Esophagus muscularis mucosa (tissue), 4 donors: ENCODE results near the gene OR8B3. TPM values are rescaled to one million over a fixed set of nuclear protein-coding genes. Genes with fewer than 3 reads are reported as not detected.
A peak's percentile ranks its signal among the peaks of the same experiment; 100 is the strongest.

Experiments used
- DNase-seq: peaks from one replicate; pipeline ENCODE4 v3.0.0-alpha.2; 2017; ENCODE audit errors: extremely low spot score
- H3K27ac ChIP-seq, 4 donors: fragments of 200-600 bp; sonication (generic); replicated peaks in 1 of 4; 1 replicate in 3 of 4; 2 replicates in 1 of 4; pipeline ENCODE4 v1.5.1; 2016 to 2019; ENCODE audit warnings: mild to moderate bottlenecking in 1 of 4
- H3K27me3 ChIP-seq, 4 donors: fragments of 200-600 bp; sonication (generic); one replicate each; pipeline versions ENCODE4 v1.5.1 to v1.6.0; 2016 to 2019
- H3K36me3 ChIP-seq, 4 donors: fragments of 200-600 bp; sonication (generic); one replicate each; pipeline ENCODE4 v1.5.1; 2016 to 2019
- H3K4me1 ChIP-seq, 4 donors: fragments of 200-600 bp; sonication (generic); one replicate each; pipeline ENCODE4 v1.5.1; 2016 to 2019
- H3K4me3 ChIP-seq, 4 donors: fragments of 200-600 bp; sonication (generic); 1 replicate in 2 of 4; 2 replicates in 2 of 4; pipeline ENCODE4 v1.5.1; 2016 to 2019; ENCODE audit warnings: mild to moderate bottlenecking in 4 of 4, moderate library complexity in 1 of 4
- H3K9me3 ChIP-seq, 4 donors: fragments of 200-600 bp; sonication (generic); 1 replicate in 3 of 4; 2 replicates in 1 of 4; pipeline ENCODE4 v1.5.1; 2016 to 2019
- EP300 ChIP-seq: sonication (generic); formaldehyde crosslinking; IDR thresholded peaks from one replicate; pipeline ENCODE4 v1.6.1; 2017; ENCODE audit warnings: antibody characterized with exemption
- POLR2A ChIP-seq: fragments of 450-650 bp; IDR thresholded peaks from one replicate; pipeline ENCODE4 v1.6.1; 2017; ENCODE audit warnings: antibody characterized with exemption, moderate library complexity, mild to moderate bottlenecking, low read depth
- POLR2AphosphoS5 ChIP-seq, 2 donors: sonication (generic); formaldehyde crosslinking; IDR thresholded peaks; one replicate each; pipeline ENCODE4 v1.6.1; 2017; ENCODE audit warnings: antibody characterized with exemption in 2 of 2
- WGBS: methylation state at CpG from one replicate; pipeline ENCODE4 v1.1.5; 2018; 5-methylcytosine and 5-hydroxymethylcytosine counted together
- intact Hi-C: fragments of 100-400 bp; cut with DNase I; formaldehyde crosslinking; loops from one replicate; pipeline ENCODE4 v1.15.1; 2023
- total RNA-seq, 4 donors: library from RNA; depleted of rRNA; stranded (reverse); fragments of >200 nt; gene quantifications; one replicate each; pipeline versions ENCODE4 v1.1.0 to v1.2.1, GENCODE V29; 2016
- TF ChIP-seq, protein P1 (sequence below), 3 experiments: fragments of 200-600 bp in 2 of 3; fragments of 450-650 bp in 1 of 3; sonication (generic) in 2 of 3; IDR thresholded peaks; one replicate each; pipeline ENCODE4 v1.5.1; 2017 to 2019; ENCODE audit warnings: antibody characterized with exemption in 3 of 3, mild to moderate bottlenecking in 2 of 3, moderate library complexity in 1 of 3

The OR8B3 gene
- total RNA-seq, 4 donors from 2014 or later: not detected

DNA sequence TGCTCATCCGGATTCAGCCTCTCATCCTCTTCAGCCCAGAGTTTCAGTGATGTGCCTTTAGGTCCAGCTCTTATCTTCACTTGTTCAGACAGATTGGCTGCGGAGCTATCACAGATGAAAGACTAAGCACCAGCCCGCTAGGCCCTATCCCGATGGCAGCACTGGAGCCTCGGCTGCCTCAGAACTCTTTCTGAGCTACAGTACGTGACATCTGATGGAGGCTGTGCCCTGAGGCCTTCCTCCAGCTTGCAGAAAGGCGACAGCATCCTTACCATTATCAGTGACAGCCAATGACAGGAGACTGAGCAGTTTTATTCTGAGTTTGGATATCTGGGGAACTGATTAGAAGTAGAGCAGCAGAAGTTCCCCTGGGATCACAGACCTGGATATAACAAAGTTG lies 42.7 kb upstream of the OR8B3 start:
- 85% methylated on average over 6 of the region's 7 CpGs for WGBS
- peaks cover 0 to 7% (median 0%) of the 10 kb centered on the region in 4 donors for H3K9me3 ChIP-seq
- intact Hi-C loops: no loop called here
- H3K27ac ChIP-seq: no peak overlapping the region
- no peak for DNase-seq
- no peaks in the 10 kb centered on the region for H3K36me3 ChIP-seq
- no peaks in the 10 kb centered on the region for H3K4me1 ChIP-seq
- no peak overlapping the region for H3K4me3 ChIP-seq
- H3K27me3 ChIP-seq: peaks cover 0 to 13% (median 0%) of the 10 kb centered on the region in 4 donors
- TF ChIP-seq, protein P1, sequence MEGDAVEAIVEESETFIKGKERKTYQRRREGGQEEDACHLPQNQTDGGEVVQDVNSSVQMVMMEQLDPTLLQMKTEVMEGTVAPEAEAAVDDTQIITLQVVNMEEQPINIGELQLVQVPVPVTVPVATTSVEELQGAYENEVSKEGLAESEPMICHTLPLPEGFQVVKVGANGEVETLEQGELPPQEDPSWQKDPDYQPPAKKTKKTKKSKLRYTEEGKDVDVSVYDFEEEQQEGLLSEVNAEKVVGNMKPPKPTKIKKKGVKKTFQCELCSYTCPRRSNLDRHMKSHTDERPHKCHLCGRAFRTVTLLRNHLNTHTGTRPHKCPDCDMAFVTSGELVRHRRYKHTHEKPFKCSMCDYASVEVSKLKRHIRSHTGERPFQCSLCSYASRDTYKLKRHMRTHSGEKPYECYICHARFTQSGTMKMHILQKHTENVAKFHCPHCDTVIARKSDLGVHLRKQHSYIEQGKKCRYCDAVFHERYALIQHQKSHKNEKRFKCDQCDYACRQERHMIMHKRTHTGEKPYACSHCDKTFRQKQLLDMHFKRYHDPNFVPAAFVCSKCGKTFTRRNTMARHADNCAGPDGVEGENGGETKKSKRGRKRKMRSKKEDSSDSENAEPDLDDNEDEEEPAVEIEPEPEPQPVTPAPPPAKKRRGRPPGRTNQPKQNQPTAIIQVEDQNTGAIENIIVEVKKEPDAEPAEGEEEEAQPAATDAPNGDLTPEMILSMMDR (IDR thresholded peaks at IDR 0.05): no peak
- TF ChIP-seq EP300 (no peak), POLR2AphosphoS5 (IDR thresholded peaks at IDR 0.05) (no peak), POLR2A (no peak)

DNA sequence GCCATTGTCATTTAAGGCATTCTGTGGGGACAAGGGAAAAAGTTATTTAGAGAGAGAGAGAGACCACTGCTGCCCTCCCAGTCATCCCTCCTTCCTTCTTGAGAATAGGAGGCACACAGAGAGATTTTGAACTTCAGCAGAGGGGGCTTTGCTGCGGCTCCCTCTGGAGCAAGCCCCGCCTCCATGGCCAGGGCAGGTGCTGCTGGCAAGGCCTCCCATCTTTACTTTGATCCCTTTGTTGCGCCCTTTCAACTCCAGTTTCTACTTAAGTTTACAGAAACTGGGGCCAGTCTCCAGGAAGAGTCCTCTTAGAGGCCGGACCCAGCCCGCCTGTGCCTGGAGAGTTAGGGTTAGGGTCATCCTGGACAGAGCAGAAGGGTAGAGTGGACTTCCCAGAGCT lies 42.3 kb upstream of the OR8B3 start:
- H3K9me3 ChIP-seq: peaks cover 0 to 7% (median 0%) of the 10 kb centered on the region in 4 donors
- no peak overlapping the region for H3K27ac ChIP-seq
- no peaks in the 10 kb centered on the region for H3K36me3 ChIP-seq
- intact Hi-C loops: no loop called here
- no peaks in the 10 kb centered on the region for H3K4me1 ChIP-seq
- H3K4me3 ChIP-seq: no peak overlapping the region
- WGBS: 90% methylated on average over 4 of the region's 5 CpGs
- peaks cover 0 to 13% (median 0%) of the 10 kb centered on the region in 4 donors for H3K27me3 ChIP-seq
- peak; percentile 47 for DNase-seq
- TF ChIP-seq POLR2A (no peak), POLR2AphosphoS5 (IDR thresholded peaks at IDR 0.05) (no peak), EP300 (no peak)
- TF ChIP-seq, protein P1 (IDR thresholded peaks at IDR 0.05): no peak

- peaks cover 0 to 7% (median 0%) of the 10 kb centered on the region in 4 donors for H3K9me3 ChIP-seq
- H3K36me3 ChIP-seq: no peaks in the 10 kb centered on the region
- no peak for DNase-seq
- no peaks in the 10 kb centered on the region for H3K4me1 ChIP-seq
- H3K4me3 ChIP-seq: no peak overlapping the region
- WGBS: 75% methylated on average over 4 of the region's 4 CpGs
- H3K27ac ChIP-seq: no peak overlapping the region
- no peak for TF ChIP-seq EP300
- no peak for TF ChIP-seq POLR2A
- TF ChIP-seq POLR2AphosphoS5 (IDR thresholded peaks at IDR 0.05): no peak
- TF ChIP-seq, protein P1 (IDR thresholded peaks at IDR 0.05): no peak
- H3K27me3 ChIP-seq: peaks cover 0 to 13% (median 0%) of the 10 kb centered on the region in 4 donors
- intact Hi-C loops: no loop called here
Measured at GRCh38 chr11:124440608-124441007, 41.8 kb upstream of the OR8B3 start.

DNA sequence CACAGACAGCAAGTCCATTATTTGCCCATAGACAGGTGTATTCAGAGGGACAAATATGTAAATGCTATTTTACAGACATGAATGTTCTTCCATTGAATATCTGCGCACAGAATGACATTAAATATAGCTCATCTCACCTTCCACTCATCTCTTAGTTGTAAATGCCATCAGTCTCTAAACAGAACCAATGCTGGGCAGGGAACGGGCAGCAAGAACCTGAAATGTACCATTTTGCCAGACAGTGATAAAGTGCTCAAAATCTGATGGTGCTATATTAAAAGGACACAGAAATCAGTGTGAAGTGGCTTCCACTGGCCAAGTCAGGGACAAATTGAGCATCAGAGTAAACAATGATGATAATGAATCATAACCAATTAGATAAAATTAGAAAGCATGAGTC lies 35.9 kb upstream of the OR8B3 start:
- Histone ChIP-seq H3K4me1 (no peaks in the 10 kb centered on the region), H3K9me3 (peaks cover 0 to 13% (median 4%) of the 10 kb centered on the region in 4 donors), H3K36me3 (no peaks in the 10 kb centered on the region), H3K27ac (no peak overlapping the region), H3K4me3 (no peak overlapping the region), H3K27me3 (peaks cover 0 to 9% (median 0%) of the 10 kb centered on the region in 4 donors)
- peak; percentile 64 for DNase-seq
- TF ChIP-seq, protein P1 (IDR thresholded peaks at IDR 0.05): no peak
- no peak for TF ChIP-seq POLR2A
- TF ChIP-seq POLR2AphosphoS5 (IDR thresholded peaks at IDR 0.05): no peak
- TF ChIP-seq EP300: no peak
- 82% methylated on average over 2 of the region's 2 CpGs for WGBS
- intact Hi-C loops: no loop called here

- TF ChIP-seq, protein P1 (IDR thresholded peaks at IDR 0.05): no peak
- TF ChIP-seq POLR2AphosphoS5 (IDR thresholded peaks at IDR 0.05) (no peak), EP300 (no peak), POLR2A (no peak)
- H3K4me3 ChIP-seq: no peak overlapping the region
- H3K9me3 ChIP-seq: peaks cover 0 to 8% (median 4%) of the 10 kb centered on the region in 4 donors
- WGBS: 62% methylated on average over 2 of the region's 2 CpGs
- H3K27me3 ChIP-seq: no peaks in the 10 kb centered on the region
- H3K27ac ChIP-seq: no peak overlapping the region
- H3K4me1 ChIP-seq: no peaks in the 10 kb centered on the region
- intact Hi-C loops: no loop called here
- no peaks in the 10 kb centered on the region for H3K36me3 ChIP-seq
- DNase-seq: no peak
Measured at GRCh38 chr11:124429599-124429998, 30.8 kb upstream of the OR8B3 start.
